ENCODE results near the gene PROM1. TPM values are rescaled to one million over a fixed set of nuclear protein-coding genes. Genes with fewer than 3 reads are reported as not detected.

The PROM1 gene
- total RNA-seq, 4 donors from 2014 or later = 0.13 to 6.7 (median 1.7) TPM; not detected in 1

- intact Hi-C loops (cut with DNase I) = no loop called here
- no peak for DNase-seq
- Histone ChIP-seq H3K36me3 (no peaks in the 10 kb centered on the region), H3K9me3 (no peaks in the 10 kb centered on the region), H3K4me1 (no peaks in the 10 kb centered on the region), H3K4me3 (no peak overlapping the region), H3K27ac (no peak overlapping the region), H3K27me3 (peaks cover 0 to 34% (median 0%) of the 10 kb centered on the region in 4 donors)
- WGBS, 2 donors = 76 to 80% methylated on average over 1 of the region's 1 CpG
- TF ChIP-seq, protein P1, sequence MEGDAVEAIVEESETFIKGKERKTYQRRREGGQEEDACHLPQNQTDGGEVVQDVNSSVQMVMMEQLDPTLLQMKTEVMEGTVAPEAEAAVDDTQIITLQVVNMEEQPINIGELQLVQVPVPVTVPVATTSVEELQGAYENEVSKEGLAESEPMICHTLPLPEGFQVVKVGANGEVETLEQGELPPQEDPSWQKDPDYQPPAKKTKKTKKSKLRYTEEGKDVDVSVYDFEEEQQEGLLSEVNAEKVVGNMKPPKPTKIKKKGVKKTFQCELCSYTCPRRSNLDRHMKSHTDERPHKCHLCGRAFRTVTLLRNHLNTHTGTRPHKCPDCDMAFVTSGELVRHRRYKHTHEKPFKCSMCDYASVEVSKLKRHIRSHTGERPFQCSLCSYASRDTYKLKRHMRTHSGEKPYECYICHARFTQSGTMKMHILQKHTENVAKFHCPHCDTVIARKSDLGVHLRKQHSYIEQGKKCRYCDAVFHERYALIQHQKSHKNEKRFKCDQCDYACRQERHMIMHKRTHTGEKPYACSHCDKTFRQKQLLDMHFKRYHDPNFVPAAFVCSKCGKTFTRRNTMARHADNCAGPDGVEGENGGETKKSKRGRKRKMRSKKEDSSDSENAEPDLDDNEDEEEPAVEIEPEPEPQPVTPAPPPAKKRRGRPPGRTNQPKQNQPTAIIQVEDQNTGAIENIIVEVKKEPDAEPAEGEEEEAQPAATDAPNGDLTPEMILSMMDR (IDR thresholded peaks at IDR 0.05) = no peak
- TF ChIP-seq POLR2A (IDR thresholded peaks at IDR 0.05) = no peak
Observed at GRCh38 chr4:16100833-16101232, 17.0 kb upstream of the PROM1 start.

- no peaks in the 10 kb centered on the region for H3K9me3 ChIP-seq
- no peaks in the 10 kb centered on the region for H3K4me1 ChIP-seq
- no peak overlapping the region for H3K27ac ChIP-seq
- no peak for DNase-seq
- intact Hi-C loops (cut with DNase I) = no loop called here
- WGBS, 2 donors = 94% methylated on average over 3 to 4 of the region's 4 CpGs
- H3K27me3 ChIP-seq = peaks cover 0 to 74% (median 0%) of the 10 kb centered on the region in 4 donors
- H3K36me3 ChIP-seq = no peaks in the 10 kb centered on the region
- TF ChIP-seq POLR2A (IDR thresholded peaks at IDR 0.05) = no peak
- TF ChIP-seq, protein P1 (IDR thresholded peaks at IDR 0.05) = no peak
- H3K4me3 ChIP-seq = no peak overlapping the region
Observed at GRCh38 chr4:16092682-16093319, 9.0 kb upstream of the PROM1 start.

DNA sequence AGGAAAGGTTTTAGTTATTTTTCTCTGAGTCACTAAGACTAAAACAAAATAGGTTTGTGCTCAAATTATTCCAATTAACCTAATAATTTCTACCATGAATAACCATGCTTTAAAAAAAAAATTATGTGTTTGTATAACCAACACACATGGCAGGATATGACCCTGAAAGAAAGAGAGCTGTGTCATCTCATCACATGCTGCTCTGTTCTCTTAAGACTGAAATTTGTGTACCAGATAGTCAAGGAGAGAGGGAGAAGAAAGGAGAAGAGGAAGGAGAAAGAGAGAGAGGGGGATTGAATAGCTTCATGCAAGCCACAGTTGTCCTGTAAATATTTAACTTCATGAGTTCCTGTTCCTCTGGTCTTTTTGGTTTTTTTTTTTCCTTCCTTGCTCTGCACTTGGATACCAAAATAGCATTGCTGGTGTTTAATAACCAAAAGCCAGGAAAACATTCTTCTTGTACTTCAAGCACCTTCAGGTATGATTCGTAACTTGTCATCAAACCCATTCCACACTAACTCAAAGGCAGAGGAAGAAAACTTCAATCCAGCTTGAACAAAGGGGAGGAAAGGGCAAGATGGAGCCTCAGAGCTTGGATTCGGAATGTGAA, 6.4 kb upstream of the PROM1 start:
- peaks cover 0 to 91% (median 0%) of the 10 kb centered on the region in 4 donors for H3K27me3 ChIP-seq
- H3K4me3 ChIP-seq = no peak overlapping the region
- no peaks in the 10 kb centered on the region for H3K36me3 ChIP-seq
- WGBS, 2 donors = 56 to 80% methylated on average over 2 of the region's 2 CpGs
- H3K27ac ChIP-seq = no peak overlapping the region
- TF ChIP-seq, protein P1 (IDR thresholded peaks at IDR 0.05) = no peak
- no peak for DNase-seq
- intact Hi-C loops (cut with DNase I) = no loop called here
- H3K4me1 ChIP-seq = no peaks in the 10 kb centered on the region
- no peaks in the 10 kb centered on the region for H3K9me3 ChIP-seq

- Histone ChIP-seq H3K4me1 (no peaks in the 10 kb centered on the region), H3K27ac (no peak overlapping the region), H3K4me3 (no peak overlapping the region), H3K27me3 (peaks cover 0 to 94% (median 0%) of the 10 kb centered on the region in 4 donors), H3K9me3 (no peaks in the 10 kb centered on the region), H3K36me3 (no peaks in the 10 kb centered on the region)
- no peak for DNase-seq
- no peak for TF ChIP-seq POLR2A (IDR thresholded peaks at IDR 0.05)
- TF ChIP-seq, protein P1 (IDR thresholded peaks at IDR 0.05) = no peak
- WGBS, 2 donors = 92 to 95% methylated on average over 3 of the region's 3 CpGs
- intact Hi-C loops (cut with DNase I) = no loop called here
Observed at GRCh38 chr4:16089156-16089555, 5.3 kb upstream of the PROM1 start.

GRCh38 chr4:16088601-16089000, 4.8 kb upstream of the PROM1 start:
- Histone ChIP-seq H3K9me3 (no peaks in the 10 kb centered on the region), H3K27me3 (peaks cover under 1 to 94% (median 3%) of the 10 kb centered on the region in 4 donors), H3K4me1 (peaks cover 2 to 4% (median 2%) of the 10 kb centered on the region in 3 donors), H3K27ac (no peak overlapping the region), H3K36me3 (no peaks in the 10 kb centered on the region), H3K4me3 (no peak overlapping the region)
- intact Hi-C loops (cut with DNase I) = no loop called here
- TF ChIP-seq, protein P1 (IDR thresholded peaks at IDR 0.05) = no peak
- TF ChIP-seq POLR2A (IDR thresholded peaks at IDR 0.05) = no peak
- no peak for DNase-seq
- WGBS, 2 donors = 79 to 86% methylated on average over 2 of the region's 2 CpGs
